Epithelial cell of proximal tubule (primary cell): Measurements from ENCODE around the gene ZFP3. TPM values are rescaled to one million over a fixed set of nuclear protein-coding genes. Genes with fewer than 3 reads are reported as not detected.
"Not testable (repeated sequence)": the region's sequence is repeated elsewhere in the genome, so short reads cannot be mapped to it uniquely, and the experiment has no call there.

ENCODE experiments used
- DNase-seq: peaks from one replicate; pipeline ENCODE4 v3.0.0-alpha.2; 2011; ENCODE audit warnings: low read depth
- H3K4me3 ChIP-seq: 2 replicates; pipeline ENCODE4 v1.5.1; 2011; ENCODE audit warnings: low read depth, mild to moderate bottlenecking, low read length
- CTCF ChIP-seq: conservative IDR thresholded peaks from 2 replicates; pipeline ENCODE4 v1.5.1; 2012; ENCODE audit warnings: low read depth, mild to moderate bottlenecking, low read length
- total RNA-seq: library from RNA; depleted of rRNA; stranded (reverse); fragments of >200 nt; gene quantifications from 2 replicates; pipeline ENCODE4 v1.2.3, GENCODE V29; 2015

ZFP3 gene
- total RNA-seq, 1 donor from 2014 or later = 1.7 TPM

GRCh38 chr17:5135726-5136579 is 57.7 kb downstream of the ZFP3 start:
- no peak for DNase-seq
- H3K4me3 ChIP-seq = no peak overlapping the region
- no peak for TF ChIP-seq CTCF

GRCh38 chr17:5136580-5137412 is 58.5 kb downstream of the ZFP3 start:
- H3K4me3 ChIP-seq, DNase-seq: not testable (repeated sequence)

GRCh38 chr17:5137511-5138197 is 59.4 kb downstream of the ZFP3 start:
- not testable (repeated sequence) for H3K4me3 ChIP-seq, DNase-seq

- not testable (repeated sequence) for DNase-seq, H3K4me3 ChIP-seq
These were observed 59.9 kb downstream of the ZFP3 start for GRCh38 chr17:5138198-5138544.

GRCh38 chr17:5138616-5139457 is 60.6 kb downstream of the ZFP3 start:
- DNase-seq = no peak
- TF ChIP-seq CTCF = no peak
- H3K4me3 ChIP-seq = no peak overlapping the region

GRCh38 chr17:5139458-5139732 is 61.1 kb downstream of the ZFP3 start:
- TF ChIP-seq CTCF = no peak
- H3K4me3 ChIP-seq = no peak overlapping the region
- DNase-seq = no peak

- not testable (repeated sequence) for H3K4me3 ChIP-seq, DNase-seq
These were observed 64.6 kb downstream of the ZFP3 start for GRCh38 chr17:5142877-5143276.

Other genes starting within 250 kb of the ZFP3 start
- 20.5 and 39.9 TPM in 2 replicates for gene MINK1, start 245.1 kb upstream of the ZFP3 start, total RNA-seq
- gene C17orf107, start 178.9 kb upstream of the ZFP3 start, total RNA-seq = 1.3 and 1.4 TPM in 2 replicates
- gene CHRNE, start 175.4 kb upstream of the ZFP3 start, total RNA-seq = 1.0 TPM in 1 of 2 replicates, not detected in the other
- gene GP1BA, start 146.2 kb upstream of the ZFP3 start, total RNA-seq = not detected in 2 replicates
- 45.5 and 72.9 TPM in 2 replicates for gene SLC25A11, start 138.4 kb upstream of the ZFP3 start, total RNA-seq
- gene RNF167, start 138.2 kb upstream of the ZFP3 start, total RNA-seq = 49.0 and 55.1 TPM in 2 replicates
- gene PFN1, start 129.9 kb upstream of the ZFP3 start, total RNA-seq = 1,802 and 2,074 TPM in 2 replicates
- gene ENO3, start 127.3 kb upstream of the ZFP3 start, total RNA-seq = 0.43 and 2.0 TPM in 2 replicates
- 67.7 and 80.8 TPM in 2 replicates for gene SPAG7, start 110.7 kb upstream of the ZFP3 start, total RNA-seq
- gene CAMTA2, start 90.8 kb upstream of the ZFP3 start, total RNA-seq = 10.6 and 16.7 TPM in 2 replicates
- gene INCA1, start 80.9 kb upstream of the ZFP3 start, total RNA-seq = 0.14 TPM in 1 of 2 replicates, not detected in the other
- gene KIF1C, start 80.5 kb upstream of the ZFP3 start, total RNA-seq = 75.0 and 81.3 TPM in 2 replicates
- gene SLC52A1, start 43.0 kb upstream of the ZFP3 start, total RNA-seq = 0.07 and 1.3 TPM in 2 replicates
- gene ZNF232, start 33.4 kb downstream of the ZFP3 start, total RNA-seq = 5.4 and 8.7 TPM in 2 replicates
- gene USP6, start 37.6 kb downstream of the ZFP3 start, total RNA-seq = not detected in 2 replicates
- gene ZNF594, start 113.4 kb downstream of the ZFP3 start, total RNA-seq = 1.7 and 3.3 TPM in 2 replicates
- gene SCIMP, start 156.4 kb downstream of the ZFP3 start, total RNA-seq = not detected in 2 replicates
- 20.6 and 21.4 TPM in 2 replicates for gene RABEP1, start 203.8 kb downstream of the ZFP3 start, total RNA-seq